HepG2 (cell line): Measurements from ENCODE around the gene PCDHGA5. TPM values are rescaled to one million over a fixed set of nuclear protein-coding genes. Genes with fewer than 3 reads are reported as not detected.

Experiments used
- EED ChIP-seq: sonication (generic); formaldehyde crosslinking; IDR thresholded peaks from 2 replicates; pipeline ENCODE4 v1.5.0; 2020; ENCODE audit warnings: mild to moderate bottlenecking, missing genetic modification reagents
- FOXK2 ChIP-seq: fragments of 450-650 bp; IDR thresholded peaks from 2 replicates; pipeline ENCODE4 v1.6.1; 2016
- GLI4 ChIP-seq: sonication (generic); formaldehyde crosslinking; IDR thresholded peaks from 2 replicates; pipeline ENCODE4 v1.5.1; 2020; ENCODE audit warnings: missing genetic modification reagents, mild to moderate bottlenecking, moderate library complexity, borderline replicate concordance
- MLXIP ChIP-seq: sonication (generic); formaldehyde crosslinking; IDR thresholded peaks from 2 replicates; pipeline ENCODE4 v1.9.0; 2021; ENCODE audit warnings: missing genetic modification reagents, borderline replicate concordance
- SRSF4 ChIP-seq: fragments of 200-400 bp; formaldehyde crosslinking; IDR thresholded peaks from one replicate; pipeline ENCODE4 v1.6.1; 2018; ENCODE audit warnings: mild to moderate bottlenecking, low read depth, low read length, moderate library complexity; ENCODE audit not compliant: poor library complexity, severe bottlenecking
- ZNF776 ChIP-seq: sonication (generic); formaldehyde crosslinking; IDR thresholded peaks from 2 replicates; pipeline ENCODE4 v1.4.0; 2020; ENCODE audit warnings: mild to moderate bottlenecking, missing genetic modification reagents
- ZSCAN5A ChIP-seq: sonication (generic); formaldehyde crosslinking; IDR thresholded peaks from 2 replicates; pipeline ENCODE4 v1.8.0; 2022; ENCODE audit warnings: mild to moderate bottlenecking, missing genetic modification reagents, borderline replicate concordance
- polyA plus RNA-seq, 8 experiments: library from polyadenylated mRNA; depleted of rRNA in 3 of 8; stranded (reverse) in 7 of 8; unstranded in 1 of 8; fragments of >200 nt; fragmentation: Illumina TruSeq in 4 of 8; extraction: Trizol in 4 of 8; gene quantifications; 2 replicates each; pipeline versions ENCODE4 v1.2.1 to v1.2.3, GENCODE V29; 2011 to 2016; ENCODE audit warnings: low read depth in 4 of 8, missing spikeins in 1 of 8, mixed read lengths in 1 of 8; ENCODE audit not compliant: insufficient read depth in 1 of 8
- total RNA-seq, 5 experiments: library from RNA; depleted of rRNA; stranded (reverse); fragments of >200 nt; fragmentation: Illumina TruSeq; extraction: Trizol; gene quantifications; 2 replicates each; pipeline ENCODE4 v1.2.3, GENCODE V29; 2016; ENCODE audit warnings: low read depth in 1 of 5
- TF ChIP-seq, protein P1 (sequence below): sonication (generic); formaldehyde crosslinking; conservative IDR thresholded peaks from 2 replicates; pipeline ENCODE4 v1.4.0; 2020; ENCODE audit warnings: mild to moderate bottlenecking, missing genetic modification reagents, moderate library complexity
- TF ChIP-seq, protein P2 (sequence below): sonication (generic); formaldehyde crosslinking; IDR thresholded peaks from 2 replicates; pipeline ENCODE4 v1.5.0; 2020; ENCODE audit warnings: missing genetic modification reagents
- TF ChIP-seq, protein P3 (sequence below): fragments of 450-650 bp; IDR thresholded peaks from 2 replicates; pipeline ENCODE4 v1.6.1; 2017; ENCODE audit warnings: mild to moderate bottlenecking

The PCDHGA5 gene
- total and polyA plus RNA-seq, 2 of the 13 experiments (the other 11 are each of a cell fraction or from before 2014, with no cell fraction given) = 0.27 to 0.32 TPM

DNA sequence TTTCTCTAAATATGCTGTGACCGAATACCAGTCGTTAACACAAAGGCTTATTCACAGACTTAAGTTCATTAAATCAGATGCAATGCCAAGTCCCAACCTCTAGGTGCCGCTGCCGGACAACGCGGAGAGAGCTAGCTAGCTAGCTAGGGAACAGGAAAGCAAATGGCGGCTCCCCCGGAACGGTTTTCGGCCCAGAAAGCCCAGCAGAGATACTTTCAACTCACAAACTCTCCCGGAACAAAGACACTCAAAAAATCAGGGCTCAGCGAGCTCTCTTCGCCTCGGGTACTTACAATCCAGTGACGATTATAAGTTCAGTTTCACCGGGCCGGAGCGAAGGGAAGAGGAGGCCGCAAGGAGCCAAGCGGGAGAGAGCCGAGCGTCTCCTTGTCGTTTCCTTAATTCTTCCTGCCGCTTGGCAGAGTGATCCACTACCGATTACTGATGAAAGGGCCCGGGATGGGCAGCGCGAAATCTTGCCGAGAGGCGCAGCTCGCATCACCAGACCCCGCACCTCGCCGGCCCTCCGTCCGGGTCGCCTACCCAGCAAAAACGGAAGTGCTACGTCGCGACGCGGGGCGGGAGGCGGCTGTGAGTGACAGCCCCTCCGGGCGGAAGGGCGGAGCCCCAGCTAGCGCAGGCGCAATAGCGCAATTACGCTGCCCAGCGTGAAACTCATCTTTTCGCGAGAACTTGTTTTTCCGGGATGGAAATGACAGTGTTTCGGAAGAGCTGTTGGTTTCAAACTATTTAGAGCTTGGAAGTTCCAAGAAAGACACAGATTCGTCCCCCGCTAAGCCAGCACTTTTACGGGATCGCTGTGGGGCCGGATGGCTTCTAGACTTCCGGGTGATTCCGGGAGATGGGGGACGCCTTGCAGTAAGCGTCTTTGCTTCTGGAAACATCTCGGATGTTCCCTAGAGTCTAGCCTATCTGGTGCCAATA, 43.5 kb upstream of the PCDHGA5 start, which contains the start of gene TAF7 (continued):
- TF ChIP-seq FOXK2 (no peak), SRSF4 (no peak), ZSCAN5A (CRISPR knock-in tag) (peak; percentile 14; the same call in 1 of the 2 replicates), EED (CRISPR knock-in tag) (0 out of 2 replicates have a peak, but pooled peaks have one; percentile 45), ZNF776 (CRISPR knock-in tag) (peak; percentile 68; the same call in 1 of the 2 replicates), MLXIP (CRISPR knock-in tag) (no peak; the same call in 1 of the 2 replicates), GLI4 (CRISPR knock-in tag) (peak; percentile 86; the same call in 1 of the 2 replicates)
- TF ChIP-seq, protein P1, sequence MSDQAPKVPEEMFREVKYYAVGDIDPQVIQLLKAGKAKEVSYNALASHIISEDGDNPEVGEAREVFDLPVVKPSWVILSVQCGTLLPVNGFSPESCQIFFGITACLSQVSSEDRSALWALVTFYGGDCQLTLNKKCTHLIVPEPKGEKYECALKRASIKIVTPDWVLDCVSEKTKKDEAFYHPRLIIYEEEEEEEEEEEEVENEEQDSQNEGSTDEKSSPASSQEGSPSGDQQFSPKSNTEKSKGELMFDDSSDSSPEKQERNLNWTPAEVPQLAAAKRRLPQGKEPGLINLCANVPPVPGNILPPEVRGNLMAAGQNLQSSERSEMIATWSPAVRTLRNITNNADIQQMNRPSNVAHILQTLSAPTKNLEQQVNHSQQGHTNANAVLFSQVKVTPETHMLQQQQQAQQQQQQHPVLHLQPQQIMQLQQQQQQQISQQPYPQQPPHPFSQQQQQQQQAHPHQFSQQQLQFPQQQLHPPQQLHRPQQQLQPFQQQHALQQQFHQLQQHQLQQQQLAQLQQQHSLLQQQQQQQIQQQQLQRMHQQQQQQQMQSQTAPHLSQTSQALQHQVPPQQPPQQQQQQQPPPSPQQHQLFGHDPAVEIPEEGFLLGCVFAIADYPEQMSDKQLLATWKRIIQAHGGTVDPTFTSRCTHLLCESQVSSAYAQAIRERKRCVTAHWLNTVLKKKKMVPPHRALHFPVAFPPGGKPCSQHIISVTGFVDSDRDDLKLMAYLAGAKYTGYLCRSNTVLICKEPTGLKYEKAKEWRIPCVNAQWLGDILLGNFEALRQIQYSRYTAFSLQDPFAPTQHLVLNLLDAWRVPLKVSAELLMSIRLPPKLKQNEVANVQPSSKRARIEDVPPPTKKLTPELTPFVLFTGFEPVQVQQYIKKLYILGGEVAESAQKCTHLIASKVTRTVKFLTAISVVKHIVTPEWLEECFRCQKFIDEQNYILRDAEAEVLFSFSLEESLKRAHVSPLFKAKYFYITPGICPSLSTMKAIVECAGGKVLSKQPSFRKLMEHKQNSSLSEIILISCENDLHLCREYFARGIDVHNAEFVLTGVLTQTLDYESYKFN (CRISPR knock-in tag) = no peak; the same call in 1 of the 2 replicates
- TF ChIP-seq, protein P2, sequence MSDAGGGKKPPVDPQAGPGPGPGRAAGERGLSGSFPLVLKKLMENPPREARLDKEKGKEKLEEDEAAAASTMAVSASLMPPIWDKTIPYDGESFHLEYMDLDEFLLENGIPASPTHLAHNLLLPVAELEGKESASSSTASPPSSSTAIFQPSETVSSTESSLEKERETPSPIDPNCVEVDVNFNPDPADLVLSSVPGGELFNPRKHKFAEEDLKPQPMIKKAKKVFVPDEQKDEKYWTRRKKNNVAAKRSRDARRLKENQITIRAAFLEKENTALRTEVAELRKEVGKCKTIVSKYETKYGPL (CRISPR knock-in tag) = peak; percentile 25; the same call in 1 of the 2 replicates
- TF ChIP-seq, protein P3, sequence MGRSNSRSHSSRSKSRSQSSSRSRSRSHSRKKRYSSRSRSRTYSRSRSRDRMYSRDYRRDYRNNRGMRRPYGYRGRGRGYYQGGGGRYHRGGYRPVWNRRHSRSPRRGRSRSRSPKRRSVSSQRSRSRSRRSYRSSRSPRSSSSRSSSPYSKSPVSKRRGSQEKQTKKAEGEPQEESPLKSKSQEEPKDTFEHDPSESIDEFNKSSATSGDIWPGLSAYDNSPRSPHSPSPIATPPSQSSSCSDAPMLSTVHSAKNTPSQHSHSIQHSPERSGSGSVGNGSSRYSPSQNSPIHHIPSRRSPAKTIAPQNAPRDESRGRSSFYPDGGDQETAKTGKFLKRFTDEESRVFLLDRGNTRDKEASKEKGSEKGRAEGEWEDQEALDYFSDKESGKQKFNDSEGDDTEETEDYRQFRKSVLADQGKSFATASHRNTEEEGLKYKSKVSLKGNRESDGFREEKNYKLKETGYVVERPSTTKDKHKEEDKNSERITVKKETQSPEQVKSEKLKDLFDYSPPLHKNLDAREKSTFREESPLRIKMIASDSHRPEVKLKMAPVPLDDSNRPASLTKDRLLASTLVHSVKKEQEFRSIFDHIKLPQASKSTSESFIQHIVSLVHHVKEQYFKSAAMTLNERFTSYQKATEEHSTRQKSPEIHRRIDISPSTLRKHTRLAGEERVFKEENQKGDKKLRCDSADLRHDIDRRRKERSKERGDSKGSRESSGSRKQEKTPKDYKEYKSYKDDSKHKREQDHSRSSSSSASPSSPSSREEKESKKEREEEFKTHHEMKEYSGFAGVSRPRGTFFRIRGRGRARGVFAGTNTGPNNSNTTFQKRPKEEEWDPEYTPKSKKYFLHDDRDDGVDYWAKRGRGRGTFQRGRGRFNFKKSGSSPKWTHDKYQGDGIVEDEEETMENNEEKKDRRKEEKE = no peak
